K562 (cell line): ENCODE results near the gene EVL. TPM values are rescaled to one million over a fixed set of nuclear protein-coding genes. Genes with fewer than 3 reads are reported as not detected.

Experiments
- ADNP ChIP-seq: fragments of 200-800 bp; sonication (Bioruptor generic); IDR thresholded peaks from 2 replicates; pipeline ENCODE4 v1.6.1; 2016; ENCODE audit warnings: missing genetic modification characterization, missing compliant biosample characterization
- CBFA2T2 ChIP-seq: fragments of 450-650 bp; conservative IDR thresholded peaks from 2 replicates; pipeline ENCODE4 v1.6.1; 2017; ENCODE audit warnings: mild to moderate bottlenecking
- CBX5 ChIP-seq: IDR thresholded peaks from 2 replicates; pipeline ENCODE4 v1.6.1; 2014; ENCODE audit warnings: low read depth, borderline replicate concordance
- JUN ChIP-seq, 2 experiments: sonication (generic) in 1 of 2; formaldehyde crosslinking in 1 of 2; IDR thresholded peaks; 2 replicates each; pipeline versions ENCODE4 v1.6.1 to v1.8.0; 2012 to 2022; ENCODE audit warnings: borderline replicate concordance in 2 of 2, mild to moderate bottlenecking in 2 of 2, improper control_type of control experiment in 1 of 2, low read depth in 1 of 2, low read length in 1 of 2, missing genetic modification reagents in 1 of 2
- KHSRP ChIP-seq: fragments of 450-650 bp; IDR thresholded peaks from 2 replicates; pipeline ENCODE4 v1.6.1; 2017
- MAFG ChIP-seq: fragments of 450-650 bp; conservative IDR thresholded peaks from 2 replicates; pipeline ENCODE4 v1.6.1; 2016; ENCODE audit warnings: missing genetic modification characterization, missing compliant biosample characterization
- MXI1 ChIP-seq: IDR thresholded peaks from 2 replicates; pipeline ENCODE4 v1.6.1; 2011; ENCODE audit warnings: low read depth, mild to moderate bottlenecking, improper control_type of control experiment, low read length
- PHF20 ChIP-seq: fragments of 450-650 bp; IDR thresholded peaks from 2 replicates; pipeline ENCODE4 v1.6.1; 2018; ENCODE audit not compliant: partially characterized antibody
- POLR2B ChIP-seq: fragments of 450-650 bp; IDR thresholded peaks from 2 replicates; pipeline ENCODE4 v1.6.1; 2018; ENCODE audit warnings: low read depth; ENCODE audit not compliant: partially characterized antibody
- SP1 ChIP-seq: sonication (generic); formaldehyde crosslinking; IDR thresholded peaks from 2 replicates; pipeline ENCODE4 v1.8.1; 2022; ENCODE audit warnings: mild to moderate bottlenecking, missing genetic modification reagents
- TEAD1 ChIP-seq, 2 experiments: fragments of 450-650 bp in 1 of 2; sonication (generic) in 1 of 2; formaldehyde crosslinking; IDR thresholded peaks; 2 replicates each; pipeline versions ENCODE4 v1.4.0 to v1.8.0; 2020 to 2022; ENCODE audit warnings: mild to moderate bottlenecking in 2 of 2, missing genetic modification reagents in 1 of 2
- ZNF121 ChIP-seq: sonication (generic); formaldehyde crosslinking; conservative IDR thresholded peaks from 2 replicates; pipeline ENCODE4 v1.8.0; 2022; ENCODE audit warnings: missing genetic modification reagents
- ZNF274 ChIP-seq: IDR thresholded peaks from 2 replicates; pipeline ENCODE4 v1.6.1; 2011; ENCODE audit warnings: low read depth, mild to moderate bottlenecking, low read length, moderate library complexity, borderline replicate concordance
- ZNF311 ChIP-seq: fragments of 250-450 bp; sonication (Bioruptor Pico); IDR thresholded peaks from 2 replicates; pipeline ENCODE4 v1.4.0; 2020; ENCODE audit warnings: mild to moderate bottlenecking, moderate library complexity
- ZNF785 ChIP-seq: fragments of 250-450 bp; sonication (Bioruptor Pico); IDR thresholded peaks from 2 replicates; pipeline ENCODE4 v1.4.0; 2020; ENCODE audit warnings: mild to moderate bottlenecking
- polyA plus RNA-seq, 8 experiments: library from polyadenylated mRNA; depleted of rRNA in 4 of 8; stranded (reverse) in 5 of 8; unstranded in 3 of 8; fragments of >200 nt; fragmentation: Nextera tagmentation in 2 of 8; fragmentation: Illumina TruSeq in 1 of 8; extraction: Ambion mirVana in 2 of 8; extraction: Trizol in 1 of 8; gene quantifications; 2 replicates each; pipeline versions ENCODE4 v1.2.1 to v1.2.3, GENCODE V29; 2011 to 2014; ENCODE audit warnings: inconsistent platforms in 1 of 8, missing spikeins in 1 of 8
- total RNA-seq, 7 experiments: library from RNA; depleted of rRNA in 6 of 7; stranded (reverse); fragments of >200 nt in 6 of 7; fragmentation: Illumina TruSeq in 2 of 7; extraction: Trizol in 2 of 7; gene quantifications; 2 replicates each; pipeline versions ENCODE4 v1.2.1 to v1.2.3, GENCODE V29; 2011 to 2021; ENCODE audit warnings: low replicate concordance in 1 of 7
- TF ChIP-seq, protein P1 (sequence below): fragments of 250-450 bp; sonication (Bioruptor Pico); IDR thresholded peaks from 2 replicates; pipeline ENCODE4 v1.9.0; 2021; ENCODE audit warnings: mild to moderate bottlenecking, inconsistent platforms
- TF ChIP-seq, protein P2 (sequence below): IDR thresholded peaks from 2 replicates; pipeline ENCODE4 v1.6.1; 2012; ENCODE audit warnings: low read depth, low read length, improper control_type of control experiment, borderline replicate concordance
- TF ChIP-seq, protein P3 (sequence below): sonication (generic); formaldehyde crosslinking; IDR thresholded peaks from 2 replicates; pipeline ENCODE4 v1.8.1; 2023; ENCODE audit warnings: mild to moderate bottlenecking, missing genetic modification reagents
- TF ChIP-seq, protein P4 (sequence below): fragments of 250-450 bp; sonication (Bioruptor Pico); IDR thresholded peaks from 2 replicates; pipeline ENCODE4 v1.4.0; 2020; ENCODE audit warnings: mild to moderate bottlenecking, moderate library complexity, borderline replicate concordance

The EVL gene
- total and polyA plus RNA-seq, 9 of the 15 experiments (the other 6 are each of a cell fraction or from before 2014, with no cell fraction given), result 2.9 to 43.4 (median 23.9) TPM

DNA sequence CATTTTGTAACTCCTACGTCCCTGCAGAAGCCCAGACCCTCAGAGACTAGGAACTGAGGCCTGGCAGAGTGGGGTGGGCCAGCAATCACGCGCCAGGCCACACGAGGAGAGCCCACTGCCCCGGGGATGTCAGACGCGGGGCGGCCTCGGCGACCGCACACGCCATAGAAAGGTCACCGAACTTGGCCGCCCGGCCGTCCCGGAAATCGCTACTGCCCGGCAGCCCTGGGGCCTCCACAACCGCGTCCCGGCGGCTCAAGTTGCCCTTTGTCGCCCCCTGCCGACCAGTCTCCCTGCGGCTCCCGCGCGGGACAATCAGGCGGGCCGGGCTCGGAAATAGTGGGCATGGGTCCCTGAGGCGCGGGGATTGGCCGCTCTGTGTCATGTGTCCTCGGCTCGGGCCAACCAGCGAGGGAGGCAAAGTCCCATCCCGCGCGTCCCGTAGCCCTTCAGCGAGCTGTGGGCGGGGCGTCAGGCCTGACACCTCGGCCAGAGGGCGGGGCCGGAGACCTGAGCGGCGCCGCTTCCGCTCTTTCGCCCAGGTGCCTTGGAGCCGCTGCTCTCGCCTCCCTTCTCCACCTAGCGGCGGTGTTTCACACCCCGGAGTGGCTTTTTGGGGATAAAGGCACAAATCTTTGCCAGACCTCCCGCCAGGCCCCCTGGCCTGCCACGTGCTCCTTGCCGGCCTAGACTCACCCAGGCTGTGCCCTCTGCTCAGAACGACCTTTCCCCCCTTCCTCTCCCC lies 127.6 kb downstream of the EVL start (continued):
- 0 out of 4 replicates have a peak, but pooled peaks of 1 of the 2 experiments have one; percentile 14 for TF ChIP-seq TEAD1 (CRISPR knock-in tag; IDR thresholded peaks at IDR 0.05)
- TF ChIP-seq, protein P1, sequence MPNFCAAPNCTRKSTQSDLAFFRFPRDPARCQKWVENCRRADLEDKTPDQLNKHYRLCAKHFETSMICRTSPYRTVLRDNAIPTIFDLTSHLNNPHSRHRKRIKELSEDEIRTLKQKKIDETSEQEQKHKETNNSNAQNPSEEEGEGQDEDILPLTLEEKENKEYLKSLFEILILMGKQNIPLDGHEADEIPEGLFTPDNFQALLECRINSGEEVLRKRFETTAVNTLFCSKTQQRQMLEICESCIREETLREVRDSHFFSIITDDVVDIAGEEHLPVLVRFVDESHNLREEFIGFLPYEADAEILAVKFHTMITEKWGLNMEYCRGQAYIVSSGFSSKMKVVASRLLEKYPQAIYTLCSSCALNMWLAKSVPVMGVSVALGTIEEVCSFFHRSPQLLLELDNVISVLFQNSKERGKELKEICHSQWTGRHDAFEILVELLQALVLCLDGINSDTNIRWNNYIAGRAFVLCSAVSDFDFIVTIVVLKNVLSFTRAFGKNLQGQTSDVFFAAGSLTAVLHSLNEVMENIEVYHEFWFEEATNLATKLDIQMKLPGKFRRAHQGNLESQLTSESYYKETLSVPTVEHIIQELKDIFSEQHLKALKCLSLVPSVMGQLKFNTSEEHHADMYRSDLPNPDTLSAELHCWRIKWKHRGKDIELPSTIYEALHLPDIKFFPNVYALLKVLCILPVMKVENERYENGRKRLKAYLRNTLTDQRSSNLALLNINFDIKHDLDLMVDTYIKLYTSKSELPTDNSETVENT (CRISPR knock-in tag), result no peak
- TF ChIP-seq POLR2B, result no peak
- TF ChIP-seq ZNF121 (CRISPR knock-in tag), result no peak
- TF ChIP-seq PHF20, result peak; percentile 45
- TF ChIP-seq CBFA2T2, result no peak; the same call in 1 of the 2 replicates
- TF ChIP-seq, protein P2, sequence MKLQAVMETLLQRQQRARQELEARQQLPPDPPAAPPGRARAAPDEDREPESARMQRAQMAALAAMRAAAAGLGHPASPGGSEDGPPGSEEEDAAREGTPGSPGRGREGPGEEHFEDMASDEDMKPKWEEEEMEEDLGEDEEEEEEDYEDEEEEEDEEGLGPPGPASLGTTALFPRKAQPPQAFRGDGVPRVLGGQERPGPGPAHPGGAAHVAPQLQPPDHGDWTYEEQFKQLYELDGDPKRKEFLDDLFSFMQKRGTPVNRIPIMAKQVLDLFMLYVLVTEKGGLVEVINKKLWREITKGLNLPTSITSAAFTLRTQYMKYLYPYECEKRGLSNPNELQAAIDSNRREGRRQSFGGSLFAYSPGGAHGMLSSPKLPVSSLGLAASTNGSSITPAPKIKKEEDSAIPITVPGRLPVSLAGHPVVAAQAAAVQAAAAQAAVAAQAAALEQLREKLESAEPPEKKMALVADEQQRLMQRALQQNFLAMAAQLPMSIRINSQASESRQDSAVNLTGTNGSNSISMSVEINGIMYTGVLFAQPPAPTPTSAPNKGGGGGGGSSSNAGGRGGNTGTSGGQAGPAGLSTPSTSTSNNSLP, result no peak
- no peak for TF ChIP-seq ZNF785 (CRISPR knock-in tag)
- TF ChIP-seq, protein P3, sequence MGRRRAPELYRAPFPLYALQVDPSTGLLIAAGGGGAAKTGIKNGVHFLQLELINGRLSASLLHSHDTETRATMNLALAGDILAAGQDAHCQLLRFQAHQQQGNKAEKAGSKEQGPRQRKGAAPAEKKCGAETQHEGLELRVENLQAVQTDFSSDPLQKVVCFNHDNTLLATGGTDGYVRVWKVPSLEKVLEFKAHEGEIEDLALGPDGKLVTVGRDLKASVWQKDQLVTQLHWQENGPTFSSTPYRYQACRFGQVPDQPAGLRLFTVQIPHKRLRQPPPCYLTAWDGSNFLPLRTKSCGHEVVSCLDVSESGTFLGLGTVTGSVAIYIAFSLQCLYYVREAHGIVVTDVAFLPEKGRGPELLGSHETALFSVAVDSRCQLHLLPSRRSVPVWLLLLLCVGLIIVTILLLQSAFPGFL (CRISPR knock-in tag), result no peak
- TF ChIP-seq CBX5, result no peak
- TF ChIP-seq ADNP, result no peak
- no peak for TF ChIP-seq MAFG
- TF ChIP-seq MXI1, result no peak
- TF ChIP-seq JUN (IDR thresholded peaks at IDR 0.05; ENCODE audit: borderline replicate concordance, low read depth, low read length), result no peak
- no peak for TF ChIP-seq JUN (CRISPR knock-in tag; IDR thresholded peaks at IDR 0.05; ENCODE audit: borderline replicate concordance)
- TF ChIP-seq KHSRP, result no peak
- TF ChIP-seq ZNF311 (CRISPR knock-in tag), result no peak
- TF ChIP-seq, protein P4, sequence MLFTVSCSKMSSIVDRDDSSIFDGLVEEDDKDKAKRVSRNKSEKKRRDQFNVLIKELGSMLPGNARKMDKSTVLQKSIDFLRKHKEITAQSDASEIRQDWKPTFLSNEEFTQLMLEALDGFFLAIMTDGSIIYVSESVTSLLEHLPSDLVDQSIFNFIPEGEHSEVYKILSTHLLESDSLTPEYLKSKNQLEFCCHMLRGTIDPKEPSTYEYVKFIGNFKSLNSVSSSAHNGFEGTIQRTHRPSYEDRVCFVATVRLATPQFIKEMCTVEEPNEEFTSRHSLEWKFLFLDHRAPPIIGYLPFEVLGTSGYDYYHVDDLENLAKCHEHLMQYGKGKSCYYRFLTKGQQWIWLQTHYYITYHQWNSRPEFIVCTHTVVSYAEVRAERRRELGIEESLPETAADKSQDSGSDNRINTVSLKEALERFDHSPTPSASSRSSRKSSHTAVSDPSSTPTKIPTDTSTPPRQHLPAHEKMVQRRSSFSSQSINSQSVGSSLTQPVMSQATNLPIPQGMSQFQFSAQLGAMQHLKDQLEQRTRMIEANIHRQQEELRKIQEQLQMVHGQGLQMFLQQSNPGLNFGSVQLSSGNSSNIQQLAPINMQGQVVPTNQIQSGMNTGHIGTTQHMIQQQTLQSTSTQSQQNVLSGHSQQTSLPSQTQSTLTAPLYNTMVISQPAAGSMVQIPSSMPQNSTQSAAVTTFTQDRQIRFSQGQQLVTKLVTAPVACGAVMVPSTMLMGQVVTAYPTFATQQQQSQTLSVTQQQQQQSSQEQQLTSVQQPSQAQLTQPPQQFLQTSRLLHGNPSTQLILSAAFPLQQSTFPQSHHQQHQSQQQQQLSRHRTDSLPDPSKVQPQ (CRISPR knock-in tag), result no peak
- TF ChIP-seq ZNF274, result no peak
- TF ChIP-seq SP1, result peak; percentile 95
